Measurements from ENCODE around the gene WWTR1. TPM values are rescaled to one million over a fixed set of nuclear protein-coding genes. Genes with fewer than 3 reads are reported as not detected.

Gene WWTR1
- polyA plus RNA-seq (2012; ENCODE audit: insufficient read depth, insufficient read length, low read depth) = 1.7 TPM

DNA sequence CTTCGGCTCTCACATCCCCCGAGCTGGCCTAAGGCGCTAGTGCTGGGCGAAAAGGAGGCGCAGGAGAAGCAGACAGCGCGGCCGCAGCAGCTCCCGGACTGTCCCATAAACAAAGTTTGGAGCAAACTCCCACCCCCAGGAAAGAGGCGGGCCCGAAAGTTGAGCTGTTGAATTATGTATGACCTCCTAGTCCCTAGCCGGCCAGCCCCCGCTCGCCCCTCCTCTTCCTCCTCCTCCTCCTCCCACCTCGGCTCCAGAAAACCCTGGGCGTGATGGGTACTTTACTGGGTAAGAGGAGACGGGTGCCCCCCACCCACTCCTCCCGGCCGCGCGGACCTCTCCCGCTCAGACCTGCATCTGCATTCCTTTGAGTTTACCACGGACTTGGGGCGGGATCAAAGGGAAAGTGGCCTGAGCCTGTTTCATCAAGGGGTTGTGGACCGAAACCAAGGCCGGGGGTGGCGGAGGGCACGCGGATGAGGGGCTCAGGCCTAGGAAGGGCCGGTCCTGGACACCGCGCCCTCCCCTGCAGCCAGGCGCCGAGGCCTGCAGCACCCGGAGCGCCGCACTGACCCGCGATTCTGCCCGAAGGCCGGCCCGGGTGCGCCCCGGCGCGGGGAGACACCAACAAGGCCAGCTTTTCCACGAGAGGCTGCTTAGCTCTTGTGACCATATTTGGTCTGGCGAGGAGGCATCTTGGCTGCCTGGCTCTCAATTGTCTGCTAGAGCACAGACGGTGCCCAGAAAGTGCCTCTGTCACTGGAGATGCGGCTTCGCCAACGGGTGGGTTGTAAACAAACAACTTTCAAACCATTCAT, at the start of gene WWTR1:
TSS of gene WWTR1 (minus strand) at position 100 of the 818 bp plus-strand sequence. CDS start 719 bp downstream, outside the sequence.
- H3K9me3 ChIP-seq = no peaks in the 10 kb centered on the region; the same call in 1 of the 2 replicates
- H3K36me3 ChIP-seq = no peaks in the 10 kb centered on the region
- H3K4me3 ChIP-seq (ENCODE audit: low read depth, low read length) = peak within 1 kb of the TSS; percentile 68
- TF ChIP-seq, protein P1, sequence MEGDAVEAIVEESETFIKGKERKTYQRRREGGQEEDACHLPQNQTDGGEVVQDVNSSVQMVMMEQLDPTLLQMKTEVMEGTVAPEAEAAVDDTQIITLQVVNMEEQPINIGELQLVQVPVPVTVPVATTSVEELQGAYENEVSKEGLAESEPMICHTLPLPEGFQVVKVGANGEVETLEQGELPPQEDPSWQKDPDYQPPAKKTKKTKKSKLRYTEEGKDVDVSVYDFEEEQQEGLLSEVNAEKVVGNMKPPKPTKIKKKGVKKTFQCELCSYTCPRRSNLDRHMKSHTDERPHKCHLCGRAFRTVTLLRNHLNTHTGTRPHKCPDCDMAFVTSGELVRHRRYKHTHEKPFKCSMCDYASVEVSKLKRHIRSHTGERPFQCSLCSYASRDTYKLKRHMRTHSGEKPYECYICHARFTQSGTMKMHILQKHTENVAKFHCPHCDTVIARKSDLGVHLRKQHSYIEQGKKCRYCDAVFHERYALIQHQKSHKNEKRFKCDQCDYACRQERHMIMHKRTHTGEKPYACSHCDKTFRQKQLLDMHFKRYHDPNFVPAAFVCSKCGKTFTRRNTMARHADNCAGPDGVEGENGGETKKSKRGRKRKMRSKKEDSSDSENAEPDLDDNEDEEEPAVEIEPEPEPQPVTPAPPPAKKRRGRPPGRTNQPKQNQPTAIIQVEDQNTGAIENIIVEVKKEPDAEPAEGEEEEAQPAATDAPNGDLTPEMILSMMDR (IDR thresholded peaks at IDR 0.05; ENCODE audit: low read depth, low read length) = no peak
- DNase-seq = peak; percentile 51
- peaks cover 10% of the 10 kb centered on the region for H3K27me3 ChIP-seq
- no peaks in the 10 kb centered on the region for H3K4me1 ChIP-seq

DNA sequence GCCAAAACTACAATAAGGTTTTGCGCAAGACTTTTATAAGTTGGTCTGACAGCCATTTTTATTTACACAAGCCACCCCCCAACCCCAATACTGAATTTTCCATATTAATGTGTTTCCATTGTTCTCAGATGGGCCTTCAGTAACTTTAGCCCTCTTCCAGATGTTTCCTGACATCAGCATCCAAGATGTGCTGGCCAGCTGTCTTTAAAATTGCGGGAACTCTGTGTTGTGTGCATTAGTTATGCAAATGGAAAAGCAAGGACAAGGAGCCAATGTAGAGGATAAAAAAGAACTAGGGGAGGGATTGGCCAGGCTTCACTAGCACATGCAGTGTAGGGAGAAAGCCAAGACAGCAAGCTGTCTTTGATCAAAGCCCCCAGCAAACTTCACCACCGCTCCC, 49.1 kb upstream of the WWTR1 start:
- H3K4me1 ChIP-seq = no peaks in the 10 kb centered on the region
- no peaks in the 10 kb centered on the region for H3K36me3 ChIP-seq
- H3K4me3 ChIP-seq (ENCODE audit: low read depth, low read length) = no peak overlapping the region
- DNase-seq = no peak
- H3K27me3 ChIP-seq = no peaks in the 10 kb centered on the region
- H3K9me3 ChIP-seq = no peaks in the 10 kb centered on the region
- TF ChIP-seq, protein P1 (IDR thresholded peaks at IDR 0.05; ENCODE audit: low read depth, low read length) = no peak

DNA sequence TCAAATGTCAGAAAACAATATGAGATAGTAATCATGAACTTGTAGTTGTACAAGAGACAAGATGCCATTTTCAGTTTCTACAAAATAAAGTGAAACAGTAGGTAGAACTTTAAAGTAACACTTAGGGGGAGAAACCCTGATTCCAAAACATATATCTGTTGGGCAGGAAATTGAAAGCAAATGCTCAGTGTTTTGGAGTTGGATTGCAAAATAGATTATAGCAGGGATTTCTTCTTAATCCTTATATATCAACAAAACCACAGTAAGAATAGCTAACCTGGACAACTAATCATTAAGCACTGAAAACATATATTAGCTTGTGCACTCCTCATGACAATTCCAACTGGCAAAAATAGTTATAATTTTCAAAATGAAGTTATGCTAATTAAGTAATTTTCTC, 47.6 kb upstream of the WWTR1 start:
- H3K4me3 ChIP-seq (ENCODE audit: low read depth, low read length) = no peak overlapping the region
- TF ChIP-seq, protein P1 (IDR thresholded peaks at IDR 0.05; ENCODE audit: low read depth, low read length) = no peak
- H3K27me3 ChIP-seq = no peaks in the 10 kb centered on the region
- no peaks in the 10 kb centered on the region for H3K4me1 ChIP-seq
- no peaks in the 10 kb centered on the region for H3K36me3 ChIP-seq
- no peaks in the 10 kb centered on the region for H3K9me3 ChIP-seq
- no peak for DNase-seq

DNA sequence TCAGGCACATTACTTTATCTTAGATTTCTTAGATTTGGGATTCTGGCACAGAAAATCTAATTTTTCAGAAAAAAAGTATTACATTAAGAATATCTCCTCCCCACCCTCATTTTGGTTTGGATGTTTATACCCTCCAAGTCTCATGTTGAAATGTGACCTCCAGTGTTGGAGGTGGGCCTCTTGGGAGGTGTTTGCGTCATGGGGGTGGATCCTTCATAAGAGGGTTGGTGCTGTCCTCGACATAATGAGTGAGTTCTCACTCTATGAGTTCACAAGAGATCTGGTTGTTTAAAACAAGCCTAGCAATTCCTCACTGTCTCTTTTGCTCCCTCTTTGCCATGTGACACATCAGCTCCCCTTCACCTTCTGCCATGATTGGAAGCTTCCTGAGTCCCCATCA, 45.6 kb upstream of the WWTR1 start:
- H3K4me3 ChIP-seq (ENCODE audit: low read depth, low read length) = no peak overlapping the region
- no peaks in the 10 kb centered on the region for H3K36me3 ChIP-seq
- H3K9me3 ChIP-seq = no peaks in the 10 kb centered on the region
- no peaks in the 10 kb centered on the region for H3K4me1 ChIP-seq
- no peaks in the 10 kb centered on the region for H3K27me3 ChIP-seq
- TF ChIP-seq, protein P1 (IDR thresholded peaks at IDR 0.05; ENCODE audit: low read depth, low read length) = no peak
- DNase-seq = no peak

DNA sequence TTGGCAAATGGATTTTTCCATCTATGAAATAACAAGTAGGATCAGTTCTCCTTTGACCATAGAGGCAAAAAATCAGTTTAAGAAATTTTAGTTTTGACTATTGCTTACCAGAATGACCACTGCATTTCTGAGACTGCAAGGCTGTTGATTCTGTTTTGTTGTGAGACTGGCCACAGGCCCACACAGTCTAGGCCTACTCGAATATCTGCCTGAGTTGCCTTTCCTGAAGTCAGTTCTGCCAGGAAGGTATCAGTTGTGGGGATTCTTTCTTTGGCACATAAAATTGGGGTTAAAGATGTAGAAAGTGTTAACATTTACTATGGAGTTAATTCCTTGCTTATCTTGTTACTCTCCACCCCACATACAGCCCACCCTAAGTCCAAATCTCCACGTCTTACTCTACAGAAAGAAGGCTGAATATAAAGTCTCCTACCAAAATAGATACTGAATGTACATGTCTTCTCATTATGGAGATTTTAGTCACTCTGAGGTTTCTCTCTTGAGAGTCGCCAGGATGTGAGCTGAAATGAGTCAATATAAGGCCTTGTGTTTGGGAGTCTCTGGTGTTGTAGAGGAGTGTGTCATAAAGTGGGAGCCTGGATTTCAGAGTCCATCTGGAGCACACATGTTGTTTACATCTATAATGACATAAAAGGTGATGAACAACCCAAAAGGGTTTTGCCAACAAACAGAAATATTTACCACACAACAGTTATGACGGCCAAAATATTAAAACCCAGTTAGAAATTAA, 45.0 kb upstream of the WWTR1 start:
- no peaks in the 10 kb centered on the region for H3K27me3 ChIP-seq
- no peaks in the 10 kb centered on the region for H3K4me1 ChIP-seq
- TF ChIP-seq, protein P1 (IDR thresholded peaks at IDR 0.05; ENCODE audit: low read depth, low read length) = no peak
- H3K9me3 ChIP-seq = no peaks in the 10 kb centered on the region; the same call in 1 of the 2 replicates
- no peaks in the 10 kb centered on the region for H3K36me3 ChIP-seq
- no peak overlapping the region for H3K4me3 ChIP-seq (ENCODE audit: low read depth, low read length)
- DNase-seq = no peak
